PC-9 (cell line): Measurements from ENCODE around the gene PCDHGA7.

ENCODE experiments used
- CTCF ChIP-seq: fragments of 200-600 bp; sonication (generic); conservative IDR thresholded peaks from 2 replicates; pipeline ENCODE4 v1.6.1; 2017; ENCODE audit warnings: mixed run types, antibody characterized with exemption, mild to moderate bottlenecking, moderate library complexity
- EZH2 ChIP-seq: fragments of 200-600 bp; sonication (generic); IDR thresholded peaks from 2 replicates; pipeline ENCODE4 v1.8.0; 2017; ENCODE audit warnings: antibody characterized with exemption, low read depth

- TF ChIP-seq CTCF (peak; percentile 60), EZH2 (no peak)
Observed at GRCh38 chr5:141354900-141355469, 27.6 kb upstream of the PCDHGA7 start, which contains the start of gene PCDHGA4.
